ENCODE results near the gene NIPA2. TPM values are rescaled to one million over a fixed set of nuclear protein-coding genes. Genes with fewer than 3 reads are reported as not detected.

Gene NIPA2
- polyA plus RNA-seq, 1 donor: 60.6 TPM

- no peak for DNase-seq
Observed at GRCh38 chr15:22874256-22874655, 35.8 kb downstream of the NIPA2 start.

- peak; percentile 19 for DNase-seq
Observed at GRCh38 chr15:22874966-22875365, 36.5 kb downstream of the NIPA2 start.

- no peak for DNase-seq
Observed at GRCh38 chr15:22877117-22877516, 38.7 kb downstream of the NIPA2 start.

- DNase-seq: no peak
Observed at GRCh38 chr15:22877607-22878006, 39.1 kb downstream of the NIPA2 start.

- no peak for DNase-seq
Observed at GRCh38 chr15:22878103-22878502, 39.6 kb downstream of the NIPA2 start.

- no peak for DNase-seq
Observed at GRCh38 chr15:22880068-22880980, 41.9 kb downstream of the NIPA2 start.

- DNase-seq: no peak
Observed at GRCh38 chr15:22880981-22881738, 42.7 kb downstream of the NIPA2 start.

- no peak for DNase-seq
Observed at GRCh38 chr15:22881739-22882440, 43.4 kb downstream of the NIPA2 start.

- DNase-seq: no peak
Observed at GRCh38 chr15:22883196-22883595, 44.7 kb downstream of the NIPA2 start.

- DNase-seq: no peak
Observed at GRCh38 chr15:22884344-22884743, 45.9 kb downstream of the NIPA2 start.

GRCh38 chr15:22885120-22885519 lies 46.7 kb downstream of the NIPA2 start:
- DNase-seq: no peak

- no peak for DNase-seq
Observed at GRCh38 chr15:22887157-22887951, 48.9 kb downstream of the NIPA2 start.

GRCh38 chr15:22888120-22888859 lies 49.8 kb downstream of the NIPA2 start:
- DNase-seq: no peak

GRCh38 chr15:22889146-22889818 lies 50.8 kb downstream of the NIPA2 start:
- DNase-seq: no peak

GRCh38 chr15:22890296-22890695 lies 51.8 kb downstream of the NIPA2 start:
- no peak for DNase-seq

GRCh38 chr15:22891426-22892210 lies 53.2 kb downstream of the NIPA2 start:
- DNase-seq: no peak

GRCh38 chr15:22892333-22892732 lies 53.9 kb downstream of the NIPA2 start:
- no peak for DNase-seq

GRCh38 chr15:22893081-22893480 lies 54.6 kb downstream of the NIPA2 start:
- no peak for DNase-seq

- DNase-seq: no peak
Observed at GRCh38 chr15:22893881-22894280, 55.4 kb downstream of the NIPA2 start.
